Calu3 (cell line): ENCODE results near the gene PSTPIP1. TPM values are rescaled to one million over a fixed set of nuclear protein-coding genes. Genes with fewer than 3 reads are reported as not detected.
A peak's percentile ranks its signal among the peaks of the same experiment; 100 is the strongest.

ENCODE experiments used
- BruUV-seq: library from RNA; stranded (reverse); fragments of 400-500 nt; replicated peaks from 2 replicates; lab custom pipeline; 2021; lab: Mats Ljungman, UMichigan
- CTCF ChIA-PET: fragments of 300-600 bp; sonication (Branson Sonifier 250); formaldehyde crosslinking; loops from one replicate; lab custom pipeline; 2022; ENCODE audit warnings: antibody characterized with exemption; lab: Charles Lee
- DNase-seq: peaks from one replicate; pipeline ENCODE4 v3.0.0; 2022
- H3K27ac Mint-ChIP-seq: one replicate; pipeline ENCODE4 v1.8.0; 2022; ENCODE audit warnings: mixed read lengths; ENCODE audit not compliant: unreplicated experiment
- H3K27me3 Mint-ChIP-seq: one replicate; pipeline ENCODE4 v1.8.0; 2022; ENCODE audit warnings: mixed read lengths; ENCODE audit not compliant: unreplicated experiment
- H3K36me3 Mint-ChIP-seq: one replicate; pipeline ENCODE4 v1.8.0; 2022; ENCODE audit warnings: mild to moderate bottlenecking, moderate library complexity, mixed read lengths; ENCODE audit not compliant: insufficient read depth, unreplicated experiment
- H3K4me1 Mint-ChIP-seq: one replicate; pipeline ENCODE4 v1.8.0; 2022; ENCODE audit warnings: mild to moderate bottlenecking, low read depth, mixed read lengths; ENCODE audit not compliant: unreplicated experiment
- H3K4me3 Mint-ChIP-seq: one replicate; pipeline ENCODE4 v1.8.0; 2022; ENCODE audit warnings: mild to moderate bottlenecking, low read depth, moderate library complexity, mixed read lengths; ENCODE audit not compliant: unreplicated experiment
- H3K9me3 Mint-ChIP-seq: one replicate; pipeline ENCODE4 v1.8.0; 2022; ENCODE audit warnings: low read depth, mixed read lengths; ENCODE audit not compliant: unreplicated experiment
- CTCF ChIP-seq: fragments of 200-600 bp; IDR thresholded peaks from one replicate; pipeline ENCODE4 v1.8.0; 2022; ENCODE audit warnings: antibody characterized with exemption; ENCODE audit not compliant: unreplicated experiment
- intact Hi-C: fragments of 100-400 bp; cut with micrococcal nuclease; formaldehyde crosslinking; loops from one replicate; pipeline ENCODE4 v1.10.0; 2022; ENCODE audit not compliant: unreplicated experiment
- total RNA-seq: library from RNA; stranded (reverse); gene quantifications from 2 replicates; pipeline ENCODE4 v1.2.3, GENCODE V29; 2022

Gene PSTPIP1
- total RNA-seq, 1 experiment from 2014 or later: not detected

DNA sequence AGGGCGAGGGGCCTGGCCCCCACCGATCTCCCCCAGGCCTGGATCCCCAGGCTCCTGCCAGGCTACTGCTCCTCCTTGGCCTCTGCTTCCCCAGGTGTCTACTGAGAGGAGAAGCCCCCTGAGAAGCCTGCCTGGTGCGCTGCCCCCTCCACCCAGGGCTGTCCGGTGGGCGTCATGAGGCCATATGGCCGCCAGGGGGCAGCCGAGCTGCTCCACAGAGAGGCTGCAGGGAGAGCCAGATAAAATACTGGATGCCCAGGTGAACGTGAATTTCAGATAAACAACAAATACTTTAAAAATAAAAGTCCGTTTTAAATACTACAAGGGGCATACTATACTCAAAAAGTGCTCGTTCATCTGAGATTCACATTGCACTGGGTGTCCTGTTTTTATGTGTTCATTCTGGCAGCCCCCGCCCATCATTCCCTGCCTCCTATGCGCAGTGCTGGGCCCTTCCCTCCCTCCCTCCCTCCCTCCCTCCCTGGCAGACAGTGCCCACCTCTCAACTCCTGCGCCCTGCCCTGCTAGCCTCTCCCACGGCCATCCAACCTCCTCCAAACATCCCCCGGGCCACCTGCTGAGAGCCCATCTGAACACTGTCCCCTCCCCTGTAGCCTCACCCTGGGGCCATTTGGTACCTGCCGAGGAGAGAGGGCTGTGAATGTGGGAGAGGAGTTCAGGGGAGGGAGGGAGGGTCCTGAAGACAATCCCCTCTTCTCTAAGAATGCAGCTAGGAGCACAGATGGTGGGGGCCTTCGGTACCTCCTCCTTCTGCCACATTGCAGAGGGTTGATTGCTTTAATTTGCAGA, 29.6 kb downstream of the PSTPIP1 start:
- no TSS peak for BruUV-seq
- peak; percentile 87 for DNase-seq
- intact Hi-C loops: no loop called here
- H3K4me3 Mint-ChIP-seq: no peak overlapping the region
- peaks cover 46% of the 10 kb centered on the region for H3K27me3 Mint-ChIP-seq
- H3K36me3 Mint-ChIP-seq: peaks cover 12% of the 10 kb centered on the region
- no peak overlapping the region for H3K27ac Mint-ChIP-seq
- peak; percentile 98 for TF ChIP-seq CTCF
- CTCF ChIA-PET: interaction anchor here (1.0 to 1.4 kb wide), 3 partner anchors 51 to 519 kb away, joined by 3 to 5 read pairs (median 3); no protein-coding TSS in a partner anchor
- no peaks in the 10 kb centered on the region for H3K9me3 Mint-ChIP-seq
- peaks cover 5% of the 10 kb centered on the region for H3K4me1 Mint-ChIP-seq

DNA sequence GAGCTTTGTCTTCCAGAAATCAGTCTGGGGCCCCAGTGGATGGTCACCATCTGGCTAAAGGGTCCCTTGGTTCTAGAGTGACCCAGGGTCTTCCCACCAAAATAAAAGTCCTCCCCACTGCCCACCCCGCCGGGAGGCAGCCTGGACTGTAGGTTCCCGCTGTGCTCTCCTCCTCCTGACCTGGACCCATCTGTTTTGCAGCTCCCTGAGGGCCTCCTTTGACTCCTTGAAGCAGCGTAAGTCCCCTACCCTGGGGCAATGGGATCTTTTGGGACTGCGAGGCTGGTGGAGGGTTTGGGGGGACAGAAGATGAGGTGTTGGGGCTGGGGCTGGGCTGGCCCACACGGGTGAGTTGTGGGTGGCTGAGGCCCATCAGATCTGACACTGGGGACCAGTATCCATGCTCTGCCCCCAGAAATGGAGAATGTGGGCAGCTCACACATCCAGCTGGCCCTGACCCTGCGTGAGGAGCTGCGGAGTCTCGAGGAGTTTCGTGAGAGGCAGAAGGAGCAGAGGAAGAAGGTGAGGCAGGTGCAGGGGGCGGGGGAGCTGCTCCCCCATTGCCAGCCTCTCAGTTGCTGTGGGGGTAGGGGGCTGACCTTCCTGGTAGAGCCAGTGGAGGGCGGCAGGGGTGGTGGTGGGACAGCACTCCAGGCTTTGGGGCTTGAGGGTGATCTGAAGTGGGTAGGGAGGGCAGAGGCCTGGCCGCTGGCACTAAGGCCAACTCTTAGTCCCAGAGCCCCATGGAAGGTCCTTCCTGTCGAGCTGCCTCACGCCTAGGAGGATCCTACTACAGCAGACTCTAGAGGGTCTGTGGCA, 30.4 kb downstream of the PSTPIP1 start:
- Mint-ChIP-seq H3K36me3 (peaks cover 16% of the 10 kb centered on the region), H3K4me3 (no peak overlapping the region)
- intact Hi-C loops: no loop called here

GRCh38 chr15:77025941-77026411, 31.1 kb downstream of the PSTPIP1 start:
- no peak overlapping the region for H3K4me3 Mint-ChIP-seq
- intact Hi-C loops: no loop called here
- TF ChIP-seq CTCF: no peak
- CTCF ChIA-PET: interaction anchor here (0.6 to 1.0 kb wide), 3 partner anchors 53 to 607 kb away, joined by 3 to 5 read pairs (median 3); no protein-coding TSS in a partner anchor
- H3K27me3 Mint-ChIP-seq: peaks cover 40% of the 10 kb centered on the region
- H3K9me3 Mint-ChIP-seq: no peaks in the 10 kb centered on the region
- no peak overlapping the region for H3K27ac Mint-ChIP-seq
- H3K4me1 Mint-ChIP-seq: peaks cover 6% of the 10 kb centered on the region
- no peak for DNase-seq
- H3K36me3 Mint-ChIP-seq: peaks cover 17% of the 10 kb centered on the region
- no TSS peak for BruUV-seq

More for the DNA sequence above, 30.4 kb downstream of the PSTPIP1 start:
- Mint-ChIP-seq H3K9me3 (no peaks in the 10 kb centered on the region), H3K27me3 (peaks cover 40% of the 10 kb centered on the region), H3K4me1 (peaks cover 6% of the 10 kb centered on the region), H3K27ac (no peak overlapping the region)
- BruUV-seq: no TSS peak
- CTCF ChIA-PET: interaction anchor here (1.0 kb wide), 1 partner anchor 52 kb away, joined by 3 read pairs; no protein-coding TSS in a partner anchor
- no peak for TF ChIP-seq CTCF
- DNase-seq: no peak

GRCh38 chr15:77026501-77027110, 31.7 kb downstream of the PSTPIP1 start:
- H3K36me3 Mint-ChIP-seq: peaks cover 23% of the 10 kb centered on the region
- no peak overlapping the region for H3K27ac Mint-ChIP-seq
- intact Hi-C loops: no loop called here
- no peak for TF ChIP-seq CTCF
- DNase-seq: no peak
- H3K27me3 Mint-ChIP-seq: peaks cover 40% of the 10 kb centered on the region
- no peaks in the 10 kb centered on the region for H3K9me3 Mint-ChIP-seq
- no TSS peak for BruUV-seq
- no peak overlapping the region for H3K4me3 Mint-ChIP-seq
- CTCF ChIA-PET: interaction anchor here (0.6 to 1.0 kb wide), 3 partner anchors 471 to 607 kb away, joined by 3 to 5 read pairs (median 3); no protein-coding TSS in a partner anchor
- peaks cover 6% of the 10 kb centered on the region for H3K4me1 Mint-ChIP-seq
